Amniotic epithelial cell (primary cell): Measurements from ENCODE around the gene PLEKHO2.
"Not testable (repeated sequence)": the region's sequence is repeated elsewhere in the genome, so short reads cannot be mapped to it uniquely, and the experiment has no call there.

Experiments used
- DNase-seq: peaks from one replicate; pipeline ENCODE4 v3.0.0-alpha.2; 2010; ENCODE audit warnings: low read depth

PLEKHO2 gene

DNA sequence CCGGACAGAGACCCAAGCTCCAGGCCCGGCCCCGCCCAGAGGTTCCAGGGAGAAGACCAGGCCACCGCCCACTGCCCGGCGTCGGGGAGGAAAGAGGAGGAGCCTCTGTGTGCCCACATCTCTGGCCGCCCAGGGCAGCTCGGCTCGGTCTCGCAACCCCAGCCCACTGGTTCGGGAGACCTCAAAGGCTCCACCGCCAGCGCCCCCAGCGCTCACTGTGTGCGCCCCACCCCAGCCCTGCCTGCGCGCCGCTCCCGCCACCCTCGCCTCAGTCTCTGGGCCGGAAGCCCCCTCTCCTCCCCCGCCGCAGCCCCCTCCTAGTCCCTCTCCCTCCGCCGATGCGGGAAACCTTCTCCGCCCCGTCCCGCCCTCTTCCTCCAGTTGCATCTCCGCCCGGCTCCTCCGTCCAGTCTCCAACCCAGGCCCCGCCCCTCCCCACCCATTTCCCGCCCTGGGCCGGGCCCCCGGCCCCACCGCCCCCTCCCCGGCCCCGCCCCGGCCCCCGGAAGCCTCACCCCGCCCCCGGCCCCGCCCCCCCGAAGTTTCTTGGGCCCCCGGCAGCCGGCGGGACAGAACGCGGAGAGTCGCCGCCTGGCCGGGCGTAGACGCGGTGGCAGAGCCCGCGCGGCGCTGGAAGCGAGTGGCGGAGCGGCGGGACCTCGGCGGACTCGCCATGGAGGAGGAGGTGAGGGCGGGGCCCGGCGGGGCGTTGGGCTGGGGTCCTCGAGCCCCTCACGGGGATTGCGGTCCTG, at the start of gene PLEKHO2:
Gene PLEKHO2 (plus strand): TSS at position 572 of the 752 bp plus-strand sequence. CDS start 102 bp downstream, at position 674.
- DNase-seq, result peak; percentile 90

- peak; percentile 59 for DNase-seq
Observed at GRCh38 chr15:64792282-64792681, 49.4 kb upstream of the PLEKHO2 start.

GRCh38 chr15:64795299-64795698, 46.4 kb upstream of the PLEKHO2 start:
- not testable (repeated sequence) for DNase-seq

DNA sequence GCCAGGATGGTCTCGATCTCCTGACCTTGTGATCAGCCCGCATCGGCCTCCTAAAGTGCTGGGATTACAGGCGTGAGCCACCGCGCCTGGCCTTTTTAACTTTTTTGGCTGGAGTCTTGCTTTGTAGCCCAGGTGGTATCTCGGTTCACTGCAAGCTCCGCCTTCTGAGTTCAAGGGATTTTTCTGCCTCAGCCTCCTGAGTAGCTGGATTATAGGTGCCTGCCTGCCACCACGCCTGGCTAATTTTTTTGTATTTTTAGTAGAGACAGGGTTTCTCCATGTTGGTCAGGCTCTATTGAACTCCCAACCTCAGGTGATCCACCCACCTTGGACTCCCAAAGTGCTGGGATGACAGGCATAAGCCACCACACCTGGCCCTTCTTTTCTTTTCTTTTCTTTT, 45.8 kb upstream of the PLEKHO2 start:
- DNase-seq, result not testable (repeated sequence)

GRCh38 chr15:64798905-64799304, 42.8 kb upstream of the PLEKHO2 start:
- DNase-seq, result not testable (repeated sequence)

- DNase-seq, result peak; percentile 42
Observed at GRCh38 chr15:64800476-64800875, 41.2 kb upstream of the PLEKHO2 start.

- DNase-seq, result no peak
Observed at GRCh38 chr15:64803526-64803925, 38.2 kb upstream of the PLEKHO2 start.

GRCh38 chr15:64804619-64805018, 37.1 kb upstream of the PLEKHO2 start:
- DNase-seq, result no peak

- DNase-seq, result no peak
Observed at GRCh38 chr15:64806509-64806908, 35.2 kb upstream of the PLEKHO2 start.

DNA sequence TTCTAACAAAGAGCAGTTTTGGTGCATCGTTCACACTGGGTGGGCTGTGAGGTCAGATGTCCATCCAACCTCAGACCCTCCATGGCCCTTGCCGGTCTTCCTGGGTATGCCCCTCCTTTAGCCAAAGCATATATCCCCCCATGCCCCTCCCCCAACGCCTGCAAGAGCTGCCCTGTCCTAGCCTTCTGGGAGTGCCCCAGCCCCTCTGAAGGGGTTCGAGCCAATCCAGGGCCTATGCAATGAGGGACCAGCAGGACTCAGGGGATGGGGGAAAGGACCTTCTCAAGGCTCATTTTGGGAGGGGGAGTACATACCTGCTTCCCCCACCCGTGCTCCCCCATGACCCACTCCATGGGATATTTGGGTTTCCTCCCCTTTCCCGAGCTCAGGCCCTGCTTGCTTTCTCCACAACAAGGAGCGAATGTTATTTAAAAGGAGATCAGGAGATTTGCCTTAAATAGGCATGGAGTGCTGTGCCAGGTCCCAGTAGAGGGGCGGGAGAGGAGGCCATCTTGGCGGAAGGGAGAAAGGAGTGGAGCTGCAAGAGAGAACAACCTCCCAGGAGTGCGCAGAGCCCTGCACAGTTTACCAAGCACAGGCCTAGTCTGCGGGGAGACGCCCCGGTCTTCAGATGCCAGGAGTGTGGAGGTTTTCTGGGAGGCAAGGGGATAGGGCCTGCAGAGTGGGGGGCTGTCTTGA, 34.5 kb upstream of the PLEKHO2 start:
- no peak for DNase-seq

DNA sequence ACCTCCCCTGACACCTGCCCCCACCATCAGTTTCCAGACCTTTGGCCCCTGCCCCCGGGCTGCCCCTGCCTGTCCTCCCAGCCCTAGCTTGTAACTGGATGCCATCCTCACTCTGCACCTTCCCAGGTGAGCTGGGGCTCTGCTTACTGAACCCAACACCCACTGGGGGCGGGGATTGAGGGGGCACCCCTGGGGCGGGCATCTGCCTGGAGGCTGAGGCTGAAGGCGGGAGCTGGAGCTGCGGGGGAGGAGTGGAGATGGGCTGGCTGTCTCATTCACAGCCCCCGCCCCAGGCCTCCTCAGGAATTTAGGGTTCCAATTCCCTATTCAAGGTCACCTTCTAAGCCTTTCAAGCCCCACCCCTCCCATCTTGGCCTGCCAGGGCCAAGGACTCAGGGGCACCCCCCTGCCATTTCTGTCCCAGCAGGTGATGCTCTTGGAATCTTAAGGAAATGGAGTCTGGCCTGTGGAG, 33.9 kb upstream of the PLEKHO2 start:
- no peak for DNase-seq

DNA sequence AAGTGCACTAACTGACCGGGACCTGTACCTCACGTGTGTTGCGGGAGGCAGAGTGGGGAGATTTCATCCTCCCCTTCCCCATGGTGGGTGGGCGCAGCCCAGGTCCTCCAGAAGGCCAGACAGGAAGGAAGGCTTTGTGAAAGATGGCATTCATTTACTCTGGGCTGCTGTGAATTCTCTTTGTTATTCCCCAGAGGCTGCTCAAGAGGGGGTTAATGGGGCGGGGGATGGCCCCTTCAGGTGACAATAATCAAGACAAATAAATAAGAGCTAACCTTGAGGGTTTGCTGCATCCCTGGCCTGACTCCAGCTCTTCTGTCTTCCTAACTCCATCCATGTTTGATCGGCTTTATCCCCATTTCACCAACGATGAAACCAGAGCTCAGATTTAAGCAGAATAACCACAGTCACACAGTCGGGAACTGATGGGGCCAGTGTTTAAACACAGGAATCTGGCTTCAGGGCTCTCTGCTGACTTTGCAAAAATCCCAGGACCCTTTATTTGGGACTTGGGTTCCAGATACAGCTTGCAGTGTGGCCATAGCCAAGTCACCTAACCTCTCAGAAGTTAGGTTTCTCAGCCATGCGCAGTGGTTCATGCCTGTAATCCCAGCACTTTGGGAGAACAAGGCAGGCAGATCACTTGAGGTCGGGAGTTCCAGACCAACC, 32.8 kb upstream of the PLEKHO2 start:
- DNase-seq, result no peak

DNA sequence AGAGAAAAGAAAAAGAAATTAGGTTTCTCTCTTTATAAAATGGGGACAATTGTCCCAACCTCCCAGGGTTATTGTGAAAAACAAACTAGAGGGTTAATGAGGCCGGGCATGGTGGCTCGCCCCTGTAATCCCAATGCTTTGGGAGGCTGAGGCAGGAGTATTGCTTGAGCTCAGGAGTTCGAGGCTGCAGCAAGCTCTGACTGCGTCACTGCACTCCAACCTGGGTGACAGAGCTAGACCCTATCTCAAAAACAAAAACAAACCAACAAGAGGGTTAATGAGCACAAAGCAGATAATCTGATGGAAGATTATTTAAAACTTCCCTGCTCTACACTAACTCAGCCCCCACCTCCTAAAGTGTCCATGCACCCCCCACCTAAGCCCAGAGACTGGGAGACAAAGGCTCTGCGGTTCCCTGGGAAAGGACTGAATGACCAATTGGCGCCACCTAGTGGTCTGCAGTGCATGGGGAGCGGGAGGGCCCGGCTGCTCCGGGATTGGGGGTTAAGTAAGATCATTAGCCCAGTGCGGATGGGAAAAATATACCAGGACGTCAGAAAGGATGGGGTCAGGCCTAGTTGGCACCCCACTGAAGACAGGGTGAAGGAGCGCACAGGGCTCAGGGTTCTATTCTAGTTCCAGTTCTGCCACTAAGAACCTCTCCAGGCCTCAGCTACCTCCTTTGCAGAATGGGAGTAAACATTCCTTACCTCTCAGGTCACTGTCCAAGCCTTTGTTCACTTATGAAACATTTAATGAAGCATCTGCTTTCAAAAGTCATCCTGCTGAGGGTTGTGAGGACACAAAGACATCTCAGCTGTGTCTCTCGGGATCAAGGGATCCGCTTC, 31.8 kb upstream of the PLEKHO2 start:
- DNase-seq, result peak; percentile 57

- no peak for DNase-seq
Observed at GRCh38 chr15:64810497-64811326, 31.0 kb upstream of the PLEKHO2 start.

DNA sequence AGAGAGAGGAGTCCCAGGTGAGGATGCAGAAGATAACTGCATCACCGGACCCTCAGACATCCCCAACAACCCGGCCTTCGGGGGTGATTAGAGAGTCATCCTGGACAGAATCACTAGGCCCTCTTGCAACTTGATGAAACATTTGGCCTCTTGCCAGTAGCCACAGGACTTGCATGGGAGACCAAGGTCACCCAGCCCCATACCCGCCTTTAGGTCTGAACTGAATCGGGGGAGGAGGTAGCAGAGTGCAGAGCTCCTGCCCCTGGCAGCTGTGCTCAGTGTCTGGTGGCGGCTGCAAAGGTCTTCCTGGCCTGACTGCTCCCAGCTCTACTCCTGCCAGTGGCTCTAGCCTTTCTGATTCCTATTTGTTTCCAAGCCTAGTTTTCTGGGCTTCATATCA, 28.6 kb upstream of the PLEKHO2 start:
- DNase-seq, result peak; percentile 79

- DNase-seq, result not testable (repeated sequence)
Observed at GRCh38 chr15:64814283-64814682, 27.4 kb upstream of the PLEKHO2 start.

DNA sequence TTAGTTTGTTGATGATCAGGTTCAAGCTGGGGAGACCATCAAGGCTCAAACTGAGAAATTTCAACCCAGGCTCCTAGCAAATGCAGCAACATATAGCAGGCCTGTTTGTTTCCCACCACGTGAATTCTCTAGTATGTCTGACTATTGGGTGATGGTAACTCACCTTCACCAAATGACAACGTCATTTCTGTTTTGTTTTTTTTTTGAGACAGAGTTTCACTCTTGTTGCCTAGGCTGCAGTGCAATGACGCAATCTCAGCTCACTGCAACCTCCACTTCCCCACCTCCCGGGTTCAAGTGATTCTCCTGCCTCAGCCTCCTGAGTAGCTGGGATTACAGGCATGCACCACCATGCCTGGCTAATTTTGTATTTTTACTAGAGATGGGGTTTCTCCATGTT, 26.8 kb upstream of the PLEKHO2 start:
- DNase-seq, result not testable (repeated sequence)

DNA sequence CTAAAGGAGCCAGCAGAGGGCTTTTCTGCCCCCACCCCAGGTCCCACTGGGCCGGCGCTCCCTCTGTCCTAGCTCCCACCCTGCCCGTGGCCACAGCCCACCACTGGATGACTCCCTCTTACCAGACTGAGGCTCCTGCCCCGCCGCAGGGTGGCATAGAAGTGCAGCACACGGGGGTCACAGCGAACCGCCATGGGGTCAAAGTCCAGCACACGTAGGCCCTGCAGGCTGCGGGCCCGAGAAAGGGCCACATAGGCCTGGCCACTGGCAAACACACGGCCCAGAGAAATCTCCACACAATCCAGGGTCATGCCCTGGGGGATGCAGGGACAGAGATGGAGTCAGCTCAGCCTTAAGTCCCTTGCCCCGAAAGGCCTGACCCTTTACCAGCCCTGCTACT, 25.3 kb upstream of the PLEKHO2 start:
- no peak for DNase-seq

GRCh38 chr15:64824929-64825430, 16.7 kb upstream of the PLEKHO2 start:
- no peak for DNase-seq

- peak; percentile 99 for DNase-seq
Observed at GRCh38 chr15:64825431-64826294, 16.1 kb upstream of the PLEKHO2 start, which contains the start of gene PIF1. Gene PIF1 (minus strand): TSS chr15:64825647. CDS start chr15:64824335, 1,312 bp downstream.
